NT2/D1 (cell line): Measurements from ENCODE around the gene CDC14B.
"Not testable (repeated sequence)": the region's sequence is repeated elsewhere in the genome, so short reads cannot be mapped to it uniquely, and the experiment has no call there.

Experiments used
- YY1 ChIP-seq: IDR thresholded peaks from 2 replicates; pipeline ENCODE4 v1.6.1; 2011; ENCODE audit not compliant: insufficient read length, insufficient read depth
- ZNF274 ChIP-seq: IDR thresholded peaks from 2 replicates; pipeline ENCODE4 v1.6.1; 2011; ENCODE audit warnings: mild to moderate bottlenecking, low read depth, low read length

DNA sequence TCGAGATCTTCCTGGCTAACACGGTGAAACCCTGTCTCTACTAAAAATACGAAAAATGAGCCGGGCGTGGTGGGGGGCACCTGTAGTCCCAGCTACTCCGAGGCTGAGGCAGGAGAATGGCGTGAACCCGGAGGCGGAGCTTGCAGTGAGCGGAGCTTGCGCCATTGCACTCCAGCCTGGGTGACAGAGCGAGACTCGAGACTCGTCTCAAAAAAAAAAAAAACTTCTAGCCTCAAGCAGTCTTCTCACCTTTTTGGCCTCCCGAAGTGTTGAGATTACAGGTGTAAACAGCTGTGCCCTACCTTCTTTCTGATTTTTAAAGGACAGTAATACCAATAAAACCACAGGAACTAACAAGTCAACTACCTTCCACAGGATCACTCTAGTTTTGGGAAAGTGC lies 76.5 kb downstream of the CDC14B start:
- TF ChIP-seq YY1, ZNF274: not testable (repeated sequence)
